GM10847 (cell line): ENCODE measurements around the gene ROBO1.

Experiments used
- POLR2A ChIP-seq: IDR thresholded peaks from 2 replicates; pipeline ENCODE4 v1.6.1; 2011; ENCODE audit not compliant: insufficient read length; ENCODE audit errors: extremely low read depth

ROBO1 gene

DNA sequence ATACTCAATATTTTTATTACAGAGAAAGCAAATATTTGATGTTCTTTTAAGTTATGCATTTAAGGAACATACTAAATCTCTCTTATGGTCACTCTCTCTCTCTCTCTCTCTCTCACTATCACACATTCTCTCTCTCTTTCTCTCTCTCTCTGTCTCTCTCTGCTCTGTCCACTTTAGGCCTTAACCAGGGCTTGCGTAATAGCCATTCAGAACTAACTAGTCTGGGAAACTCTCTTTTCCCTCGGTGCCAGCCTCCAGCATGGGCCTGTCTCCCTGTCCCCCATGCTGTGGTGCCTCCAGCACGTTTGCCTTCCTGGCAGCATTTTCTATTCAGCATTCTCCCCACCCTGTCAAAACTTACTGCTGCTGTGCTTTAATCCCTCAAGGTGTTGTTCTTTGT is 389.7 kb downstream of the ROBO1 start:
- TF ChIP-seq POLR2A, result no peak

GRCh38 chr3:79369306-79369705 is 398.5 kb downstream of the ROBO1 start:
- TF ChIP-seq POLR2A, result no peak

- no peak for TF ChIP-seq POLR2A
Observed at GRCh38 chr3:79368403-79368802, 399.4 kb downstream of the ROBO1 start.

GRCh38 chr3:79367803-79368202 is 400.0 kb downstream of the ROBO1 start:
- TF ChIP-seq POLR2A, result no peak

GRCh38 chr3:79367066-79367465 is 400.7 kb downstream of the ROBO1 start:
- TF ChIP-seq POLR2A, result no peak

DNA sequence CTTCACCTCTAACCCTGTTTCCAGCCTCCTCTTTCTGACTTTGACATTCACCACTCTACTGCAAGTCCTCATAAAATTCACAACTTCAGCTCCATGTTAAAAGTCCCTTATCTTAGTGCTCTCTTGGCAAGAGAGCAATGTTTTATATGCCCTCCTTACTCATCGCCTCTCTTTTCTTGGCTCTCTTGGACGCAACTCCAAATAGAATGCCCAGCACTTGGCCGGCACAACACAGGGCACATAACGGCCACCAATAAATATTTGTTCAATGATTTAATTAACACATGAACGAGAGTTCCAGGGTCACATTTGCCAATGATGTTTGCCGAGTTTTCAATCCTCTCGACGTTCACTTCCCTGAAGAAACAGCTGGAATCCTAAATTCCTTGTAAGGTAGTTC is 401.4 kb downstream of the ROBO1 start:
- TF ChIP-seq POLR2A, result no peak

DNA sequence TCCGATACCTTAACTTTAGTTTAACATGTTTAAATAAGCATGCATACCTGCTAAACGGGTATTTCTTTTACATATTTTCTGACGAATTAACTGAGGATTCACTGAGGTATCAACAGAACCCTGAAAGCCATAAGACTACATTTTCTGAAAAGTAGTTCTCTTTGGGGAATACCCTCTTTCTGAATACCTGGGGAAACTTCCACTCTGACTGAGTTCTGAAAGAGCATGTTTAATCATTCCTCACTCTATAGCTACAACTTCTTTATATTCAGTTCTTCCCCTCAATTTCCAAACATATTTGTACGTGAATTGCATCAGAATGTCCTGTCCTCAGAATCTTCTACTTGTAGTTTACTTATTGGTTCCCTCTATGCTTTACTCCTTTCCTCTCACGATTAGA is 403.0 kb downstream of the ROBO1 start:
- no peak for TF ChIP-seq POLR2A

DNA sequence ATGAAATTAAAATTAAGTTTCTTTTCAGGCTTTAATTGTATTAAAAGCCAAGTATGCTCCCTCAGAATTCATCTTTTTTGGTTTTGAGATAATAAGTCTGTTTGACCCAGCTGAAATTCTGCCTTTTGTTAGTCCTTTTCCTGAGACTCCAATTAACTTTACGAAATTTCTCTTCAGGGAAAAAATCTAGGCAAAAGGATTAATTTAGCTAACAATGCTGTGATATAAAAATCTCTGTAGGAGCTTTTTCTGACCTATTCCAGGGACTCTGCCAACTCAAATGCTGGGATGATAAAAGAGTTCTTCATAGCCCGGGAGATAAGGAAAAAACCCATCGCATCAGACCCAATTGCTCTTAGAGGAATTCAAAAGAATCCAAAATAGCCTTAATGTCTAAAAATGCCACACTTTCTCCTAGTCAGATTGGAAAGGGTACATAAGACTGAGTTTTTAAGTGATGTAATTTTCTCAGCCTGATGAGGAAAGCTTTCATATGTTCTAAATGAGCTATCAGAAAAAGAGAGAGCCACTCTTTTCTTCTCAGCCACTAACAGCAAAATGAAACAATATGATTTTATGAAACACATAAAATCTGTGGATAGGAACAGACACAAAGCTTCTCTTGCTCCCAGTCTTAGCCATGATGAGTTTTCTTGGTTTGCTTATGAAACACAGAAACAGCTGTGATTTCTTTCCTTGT is 405.1 kb downstream of the ROBO1 start:
- TF ChIP-seq POLR2A, result no peak

DNA sequence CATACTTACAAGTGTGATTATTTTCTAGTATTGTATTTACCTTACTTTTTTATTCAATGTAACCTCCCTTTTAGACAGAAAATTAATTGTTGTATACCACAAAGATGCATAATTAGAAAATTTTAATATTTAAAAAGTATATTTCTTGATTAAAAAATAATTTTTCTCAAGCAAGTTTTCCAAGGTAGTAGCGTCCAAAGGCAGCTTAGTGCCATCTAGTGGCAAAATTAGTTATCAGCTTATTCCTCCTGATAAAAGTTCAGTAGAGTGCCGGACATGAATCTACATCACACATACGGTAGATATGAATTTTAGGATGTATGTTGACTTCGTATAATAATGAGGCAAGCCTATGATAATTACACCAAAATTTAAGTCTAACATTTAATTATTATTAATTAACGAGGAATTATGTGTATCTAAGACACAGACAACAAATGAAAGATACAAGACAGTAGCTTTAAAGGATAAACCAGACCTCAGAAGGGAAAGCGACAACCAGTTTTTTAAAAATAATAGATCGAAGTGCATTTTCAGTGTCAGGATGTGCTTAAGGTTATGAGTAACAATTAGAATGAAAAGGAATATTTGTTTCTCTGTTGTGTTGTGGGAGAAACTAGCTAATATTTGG is 405.9 kb downstream of the ROBO1 start:
- TF ChIP-seq POLR2A, result no peak

GRCh38 chr3:79358327-79358726 is 409.5 kb downstream of the ROBO1 start:
- TF ChIP-seq POLR2A, result no peak

DNA sequence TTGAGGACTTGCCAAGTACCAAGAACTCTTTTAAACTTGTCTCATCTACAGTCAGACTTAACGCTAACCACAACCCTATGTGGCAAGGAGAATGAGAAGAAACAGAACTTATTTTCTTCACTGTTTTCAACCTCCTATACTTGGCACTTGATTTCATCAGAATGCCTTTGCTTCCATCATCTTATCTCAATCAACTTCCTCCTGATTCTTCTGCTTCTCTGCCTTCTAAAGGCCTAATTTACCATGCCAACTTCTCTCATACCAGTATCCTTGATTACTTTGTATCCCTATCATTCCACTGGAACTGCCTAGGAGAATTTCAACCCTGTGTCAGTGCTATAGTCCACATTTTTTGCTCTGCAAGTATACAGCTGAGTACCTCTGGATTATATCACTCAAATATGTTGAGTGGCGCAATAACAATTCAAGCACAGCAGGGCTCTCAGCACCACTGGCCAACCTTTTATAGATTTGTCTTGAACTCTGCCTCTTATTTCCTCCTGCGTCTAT is 413.6 kb downstream of the ROBO1 start:
- TF ChIP-seq POLR2A, result no peak

DNA sequence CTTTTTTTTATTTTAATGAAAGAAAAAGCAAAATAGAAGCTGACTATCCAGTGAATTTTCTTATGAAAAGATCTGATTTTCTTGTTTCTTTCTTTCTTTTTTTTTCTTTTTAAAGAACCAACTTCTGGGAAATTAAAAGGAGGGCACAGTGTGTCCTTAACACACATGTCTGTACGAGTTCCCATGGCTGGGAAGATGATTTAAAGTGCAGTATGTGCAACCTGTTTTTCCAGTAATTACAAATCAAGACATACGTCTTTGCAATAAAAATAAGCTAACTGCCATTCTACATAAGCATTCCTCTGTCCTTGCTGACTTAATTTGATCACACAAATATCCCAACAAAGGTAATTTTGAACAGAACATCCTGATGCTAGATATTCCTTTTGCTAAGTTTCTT is 416.1 kb downstream of the ROBO1 start:
- no peak for TF ChIP-seq POLR2A

GRCh38 chr3:79344876-79345871 is 422.6 kb downstream of the ROBO1 start:
- TF ChIP-seq POLR2A, result no peak

GRCh38 chr3:79341961-79342360 is 425.8 kb downstream of the ROBO1 start:
- no peak for TF ChIP-seq POLR2A

DNA sequence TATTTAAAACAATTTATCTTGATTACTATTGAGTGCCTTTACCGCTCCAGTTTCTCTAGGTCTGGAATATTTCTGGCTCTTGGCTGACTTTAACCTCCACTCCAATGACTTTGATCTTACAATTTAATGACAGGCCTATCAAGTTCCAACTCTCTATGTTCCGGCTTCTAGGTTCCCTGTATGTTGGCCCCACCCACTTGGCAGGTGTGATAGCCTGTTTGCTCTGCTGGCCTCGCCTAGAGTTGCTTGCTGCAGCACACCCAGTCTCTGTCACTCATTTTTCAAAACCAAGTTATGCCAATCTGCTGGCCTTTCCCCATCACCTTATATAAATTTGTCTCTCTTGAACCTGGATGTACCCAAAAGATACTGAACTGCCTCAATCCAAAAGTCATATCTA is 428.0 kb downstream of the ROBO1 start:
- no peak for TF ChIP-seq POLR2A

DNA sequence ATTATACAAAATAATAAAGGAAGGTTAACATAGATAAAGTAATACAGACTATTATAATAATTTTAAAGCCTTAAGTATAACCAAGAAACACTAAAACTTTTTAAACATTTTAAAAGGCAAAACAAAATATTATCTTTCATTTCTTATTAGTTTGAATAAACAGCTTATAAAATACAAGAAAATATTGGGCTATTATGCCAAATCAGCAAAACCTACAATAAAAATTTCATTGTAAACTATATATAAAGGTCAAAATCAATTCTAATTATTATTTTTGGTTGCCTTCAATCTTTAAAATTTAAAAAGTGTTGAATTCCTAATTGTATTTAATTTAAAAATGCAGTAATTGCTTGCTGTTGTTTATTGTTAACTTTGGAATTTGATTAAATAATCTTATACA is 430.0 kb downstream of the ROBO1 start:
- TF ChIP-seq POLR2A, result no peak
